Dedifferentiated amniotic fluid mesenchymal stem cell (primary cell): ENCODE measurements around the gene NHEJ1.

Source experiments
- DNase-seq: peaks from one replicate; pipeline ENCODE4 v3.0.0-alpha.2; 2016; ENCODE audit errors: extremely low spot score

NHEJ1 gene

DNA sequence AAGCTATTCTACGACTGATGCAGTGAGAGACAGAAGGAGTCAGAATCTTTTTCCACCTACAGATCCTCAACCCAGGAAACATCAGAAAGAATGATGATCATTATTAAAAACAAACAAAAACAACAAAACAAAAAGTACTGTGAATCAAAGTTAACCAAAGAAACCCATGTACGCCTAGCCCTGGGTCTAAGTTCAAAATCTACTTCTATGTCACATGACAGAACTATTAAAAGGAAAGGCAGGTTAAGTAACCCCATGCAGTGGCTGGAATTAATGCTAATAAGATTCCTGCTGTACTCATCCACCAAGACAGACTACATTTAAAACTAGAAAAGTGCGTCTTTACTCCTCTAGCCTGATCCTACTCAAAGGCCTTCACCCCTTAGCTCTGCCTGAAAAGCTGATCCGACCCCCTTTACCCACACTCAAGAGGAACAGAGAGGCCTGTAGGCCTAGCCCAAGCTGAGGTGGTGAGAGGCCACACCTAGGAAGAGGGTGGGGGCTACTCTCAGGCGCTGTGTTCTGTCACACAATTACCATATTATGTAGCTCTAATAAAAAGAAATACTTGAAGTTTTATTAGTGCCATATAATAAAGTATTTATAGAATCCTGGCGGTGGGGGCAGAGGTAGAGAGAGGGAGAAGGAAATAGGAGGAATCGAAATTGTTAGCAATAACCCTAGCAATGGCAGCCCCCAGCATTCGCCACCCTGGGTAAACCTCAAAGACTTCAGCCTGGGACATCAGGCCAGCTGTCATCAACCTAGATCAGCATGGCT lies 37.1 kb downstream of the NHEJ1 start:
- DNase-seq: no peak

DNA sequence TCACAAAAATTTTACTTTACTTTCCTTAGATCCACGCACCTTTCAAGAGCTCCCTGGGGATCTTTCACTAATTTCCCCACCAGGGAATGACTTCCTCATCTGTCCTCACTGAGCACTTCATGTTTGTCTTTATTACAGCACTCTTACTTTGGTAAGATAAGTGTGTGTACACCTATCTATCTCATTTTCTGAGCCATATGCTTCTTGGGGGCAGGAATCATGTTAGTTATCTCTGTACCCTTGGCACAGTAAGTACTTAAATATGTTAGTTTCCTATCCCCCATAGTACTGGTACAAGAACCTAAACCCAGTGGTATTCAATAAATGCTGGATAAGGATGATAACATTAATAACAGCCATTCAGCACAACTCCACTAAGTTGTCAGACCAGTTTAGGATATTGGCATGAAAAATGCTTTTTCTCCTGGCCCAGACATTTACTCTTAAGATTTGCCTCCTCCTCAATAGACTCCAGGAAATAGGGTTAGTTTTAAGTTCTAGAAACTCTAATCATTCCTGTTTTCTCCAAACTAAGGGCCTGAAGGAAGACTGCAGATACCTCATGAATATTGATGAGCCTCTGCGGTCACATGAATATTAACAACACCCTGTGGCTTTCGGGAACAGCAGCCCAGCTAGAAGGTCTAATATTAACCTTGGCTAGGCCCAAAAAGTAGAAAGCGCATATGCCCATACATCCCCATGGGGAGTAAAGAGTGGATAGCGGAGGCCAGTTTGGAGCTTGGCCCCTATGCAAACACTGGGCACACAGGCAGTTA lies 38.2 kb downstream of the NHEJ1 start:
- no peak for DNase-seq

DNA sequence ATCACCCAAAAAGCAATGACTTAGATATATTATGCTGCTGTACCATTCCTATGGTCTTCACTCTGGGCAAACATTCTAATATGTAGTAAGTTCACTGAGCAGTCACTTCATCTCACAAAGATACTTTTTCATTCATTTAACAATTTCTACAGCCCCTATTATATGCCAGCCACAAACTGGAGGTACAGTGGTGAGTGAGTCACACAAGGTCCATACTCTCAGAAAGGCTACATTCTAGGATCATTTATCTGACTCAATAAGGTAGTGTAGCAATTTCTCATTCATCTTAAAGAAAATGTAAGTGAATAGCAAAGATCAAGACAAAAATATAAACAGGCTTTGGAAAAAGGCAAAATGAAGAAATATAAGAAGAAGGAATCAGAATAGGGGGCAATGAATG lies 40.5 kb downstream of the NHEJ1 start:
- no peak for DNase-seq

- peak; percentile 19 for DNase-seq
These were observed 41.1 kb downstream of the NHEJ1 start for GRCh38 chr2:219119422-219120043.

GRCh38 chr2:219118504-219118903 lies 42.1 kb downstream of the NHEJ1 start:
- DNase-seq: no peak

DNA sequence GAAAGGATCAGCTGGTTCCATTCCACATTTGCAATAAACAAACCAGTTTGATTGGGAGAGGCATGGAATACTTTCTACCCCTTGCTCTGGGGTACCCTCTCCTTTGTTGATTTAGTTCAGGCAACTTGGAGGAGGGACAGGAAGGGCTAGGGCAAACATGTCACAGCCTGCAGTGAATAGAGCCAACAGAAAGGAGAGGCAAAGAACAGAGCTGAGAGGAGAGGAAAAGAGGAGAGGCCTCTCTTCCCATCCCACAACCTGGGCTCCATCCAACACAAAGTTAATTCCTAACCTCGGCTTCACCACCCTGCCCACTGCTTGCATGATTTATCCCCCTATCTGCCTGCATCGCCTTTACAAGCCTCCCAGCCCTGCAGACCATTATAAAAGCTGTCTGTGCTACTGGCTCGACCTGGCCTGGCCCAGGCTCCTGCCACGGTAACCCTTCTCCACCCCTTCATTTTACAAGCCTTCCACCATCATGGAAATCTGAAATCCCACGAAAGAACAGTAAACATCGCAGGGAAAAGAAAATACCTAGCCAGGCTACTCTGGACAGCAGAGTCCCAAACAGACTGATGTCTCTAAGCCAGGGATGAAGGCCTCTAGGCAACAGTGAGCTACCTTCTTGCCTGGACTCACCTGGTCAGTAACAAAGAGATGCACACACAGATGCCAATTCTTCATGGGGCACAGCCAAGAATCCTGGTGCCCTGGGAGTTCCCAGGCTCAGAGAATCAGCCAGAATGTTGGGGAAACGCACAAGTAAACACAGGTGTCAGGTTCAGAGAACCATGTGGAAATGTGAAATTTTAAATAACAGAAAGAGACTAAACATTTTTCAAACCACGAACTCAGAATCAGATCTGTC lies 43.6 kb downstream of the NHEJ1 start:
- no peak for DNase-seq

- no peak for DNase-seq
These were observed 47.8 kb downstream of the NHEJ1 start for GRCh38 chr2:219112651-219113338.

DNA sequence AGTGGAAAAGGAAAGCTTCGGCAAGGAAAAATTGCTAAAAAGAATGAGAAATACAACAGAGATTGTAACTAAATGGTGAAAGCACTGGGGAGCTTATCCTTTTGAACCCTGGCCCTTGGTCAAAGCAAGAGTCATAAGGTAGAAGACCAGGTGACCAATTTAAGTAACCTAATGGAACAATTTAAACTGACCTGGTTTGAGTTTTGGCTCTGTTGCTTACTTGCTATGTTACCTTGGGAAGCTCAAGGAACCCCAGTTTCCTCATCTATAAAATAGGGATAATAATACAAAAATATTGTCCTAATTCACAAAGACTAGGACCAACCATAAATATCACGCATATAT lies 48.6 kb downstream of the NHEJ1 start:
- no peak for DNase-seq

GRCh38 chr2:219111375-219112061 lies 49.1 kb downstream of the NHEJ1 start:
- no peak for DNase-seq

DNA sequence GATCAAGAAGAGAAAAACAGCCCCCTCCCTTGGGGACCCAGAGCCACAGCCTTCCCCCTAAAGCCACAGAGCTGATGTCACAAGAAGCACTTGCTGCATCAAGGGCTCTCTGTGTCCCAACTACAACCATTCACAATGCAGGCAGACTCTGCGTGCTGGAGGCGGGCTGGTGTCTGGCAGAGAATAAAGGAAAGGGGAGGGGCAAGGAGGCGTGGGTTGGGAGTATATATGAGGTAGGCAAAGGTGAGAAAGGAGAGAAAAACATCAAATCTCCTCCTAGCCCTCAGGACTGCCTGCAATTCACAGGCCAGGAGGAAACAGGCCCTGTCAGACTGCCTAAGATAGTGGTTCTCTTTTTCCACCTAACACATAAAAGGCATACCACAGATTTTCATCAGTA lies 51.1 kb downstream of the NHEJ1 start:
- no peak for DNase-seq

DNA sequence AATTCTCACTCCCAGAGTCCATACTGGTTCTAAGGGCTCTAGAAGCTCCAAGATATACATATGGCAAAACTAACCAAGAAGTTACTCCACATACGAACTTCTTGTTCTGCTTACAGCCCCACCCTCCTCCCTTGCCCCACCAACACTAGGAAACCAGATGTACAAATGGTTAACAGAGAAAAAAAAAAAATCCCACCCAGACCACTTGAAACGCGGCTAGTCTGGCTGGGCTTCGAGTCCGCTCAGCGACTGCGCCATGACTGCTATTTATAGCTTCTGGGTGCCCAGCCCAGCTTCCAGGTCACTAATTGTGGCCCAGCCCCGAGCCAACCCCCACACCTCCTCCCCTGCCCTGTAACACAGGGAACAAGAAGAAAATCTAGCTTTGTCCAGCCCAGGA lies 52.9 kb downstream of the NHEJ1 start:
- no peak for DNase-seq

DNA sequence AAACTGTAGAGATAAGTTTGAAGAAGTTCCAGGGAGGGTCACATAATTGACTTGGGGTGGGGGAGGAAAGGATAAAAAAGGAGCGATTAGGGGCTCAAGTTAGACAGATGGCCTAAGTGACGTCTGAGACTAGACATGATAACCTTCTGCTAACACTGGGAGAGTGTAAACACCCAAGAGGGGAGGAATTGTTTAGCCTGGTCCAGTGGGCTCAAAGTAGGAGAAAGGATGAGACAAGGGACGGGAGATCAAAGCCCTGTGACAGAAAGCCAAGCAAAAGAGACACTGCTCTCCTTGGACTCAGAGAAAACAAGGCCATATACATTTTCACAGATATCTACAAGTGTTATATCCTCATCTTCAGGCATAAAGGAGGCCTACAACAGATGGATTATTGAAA lies 54.4 kb downstream of the NHEJ1 start:
- DNase-seq: no peak

DNA sequence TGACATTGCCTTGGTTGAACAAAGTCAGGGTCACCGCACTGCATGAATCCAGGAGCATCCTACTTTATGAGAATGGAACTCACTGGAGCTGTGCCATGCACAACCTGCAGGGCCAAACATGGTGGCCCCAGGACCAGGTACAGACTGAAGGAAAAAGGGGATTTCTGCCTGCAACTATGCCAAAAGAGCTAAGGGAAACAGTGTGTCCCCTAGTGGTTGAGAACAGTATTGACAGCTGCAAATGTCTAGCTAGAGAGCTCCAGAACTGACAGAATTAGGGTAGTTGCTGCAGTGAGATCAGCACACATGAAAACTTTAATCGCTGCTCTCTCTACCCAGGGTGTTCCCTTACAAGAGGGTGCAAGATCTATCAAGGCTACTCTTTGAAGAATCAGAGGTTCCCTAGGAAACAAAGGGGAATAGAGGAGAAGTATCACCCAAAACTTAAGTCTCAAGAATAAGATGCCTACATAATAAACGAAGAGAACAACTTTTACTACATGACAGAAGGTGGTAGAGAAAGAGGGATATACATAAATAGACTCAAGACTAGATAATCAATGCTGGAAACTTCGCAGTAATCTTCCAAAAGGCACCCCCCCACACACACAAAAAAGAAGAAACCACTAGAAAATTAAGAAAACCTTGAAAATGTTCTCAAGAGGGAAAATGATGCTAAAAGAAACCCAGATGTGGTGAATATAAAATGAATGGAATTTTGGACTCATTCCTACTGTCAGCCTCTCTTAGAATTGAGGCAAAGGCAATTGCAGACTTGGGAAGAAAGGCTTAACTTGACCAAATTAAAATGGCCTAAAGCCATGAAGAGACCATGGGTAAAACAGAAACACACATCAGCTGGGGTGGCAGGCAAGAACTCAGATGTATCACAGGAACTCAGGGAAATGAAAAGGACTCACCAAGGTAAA lies 56.2 kb downstream of the NHEJ1 start:
- peak; percentile 38 for DNase-seq

DNA sequence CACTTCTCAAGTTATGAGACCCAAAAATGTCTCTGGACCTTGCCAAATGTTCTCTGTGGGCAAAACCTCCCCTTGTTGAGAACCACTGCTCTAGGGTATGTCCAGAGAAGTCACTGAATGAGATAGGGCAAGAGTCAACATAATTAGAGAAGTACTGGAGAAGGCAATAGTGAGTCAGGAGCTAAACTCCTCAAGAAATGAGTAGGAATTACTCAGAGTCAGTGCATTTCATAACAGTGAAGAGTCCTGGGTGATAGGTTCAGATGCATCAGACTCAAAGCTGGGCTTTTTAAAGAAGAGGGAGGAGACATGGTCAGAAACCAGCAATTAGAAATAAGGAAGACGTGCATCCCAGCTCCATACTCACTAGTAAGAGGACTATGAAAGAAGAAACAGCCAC lies 61.3 kb downstream of the NHEJ1 start:
- no peak for DNase-seq

- DNase-seq: no peak
These were observed 65.1 kb downstream of the NHEJ1 start for GRCh38 chr2:219095406-219095935.

- no peak for DNase-seq
These were observed 66.4 kb downstream of the NHEJ1 start for GRCh38 chr2:219094171-219094570.

DNA sequence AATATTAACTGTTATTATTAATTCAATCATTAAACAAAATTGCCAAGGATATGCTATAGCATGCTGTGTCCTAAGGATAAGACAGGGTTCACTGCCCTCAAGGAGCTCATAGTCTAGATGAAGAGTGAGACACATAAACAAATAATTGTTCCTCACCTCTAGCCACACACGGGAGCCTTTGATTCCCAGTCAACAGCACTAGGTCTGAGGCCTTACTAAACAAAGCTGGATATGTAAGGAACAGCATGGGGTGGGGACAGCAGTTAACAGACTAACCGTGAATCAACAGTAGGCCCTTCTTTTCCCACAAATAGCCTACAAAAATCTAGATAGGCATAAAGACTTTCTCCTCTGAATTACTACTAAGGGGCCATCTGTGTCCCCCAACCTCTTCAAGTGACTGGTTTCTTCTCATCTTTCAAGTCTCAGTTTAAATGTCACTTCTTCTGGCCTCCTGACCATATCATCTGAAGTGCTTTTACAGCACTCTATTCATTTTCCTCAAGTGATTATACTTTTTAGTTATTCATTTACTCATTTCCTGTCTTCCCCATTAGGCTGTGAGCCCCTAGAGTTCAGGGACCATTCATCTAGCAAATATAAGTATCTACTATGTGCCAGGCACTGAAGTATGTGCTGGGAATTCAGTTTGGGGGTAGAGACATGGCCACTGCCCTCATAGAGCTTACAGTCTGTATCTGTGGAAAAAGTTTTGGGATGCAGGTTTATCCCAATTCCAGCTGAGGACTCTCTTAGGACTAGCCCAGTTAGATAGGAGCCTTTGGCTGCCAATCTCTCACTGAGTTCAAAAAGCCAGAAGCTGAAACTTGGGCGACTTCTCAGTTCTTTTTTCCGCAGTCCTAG lies 69.9 kb downstream of the NHEJ1 start:
- DNase-seq: no peak

GRCh38 chr2:219089330-219089729 lies 71.3 kb downstream of the NHEJ1 start:
- no peak for DNase-seq
